GM12874 (cell line): ENCODE data around the gene GIPR.

Experiments used
- TF ChIP-seq, protein P1 (sequence below): IDR thresholded peaks from 2 replicates; pipeline ENCODE4 v1.5.1; 2011; ENCODE audit warnings: low read depth, mild to moderate bottlenecking, control low read depth, low read length, moderate library complexity; ENCODE audit not compliant: insufficient read depth

Gene GIPR

DNA sequence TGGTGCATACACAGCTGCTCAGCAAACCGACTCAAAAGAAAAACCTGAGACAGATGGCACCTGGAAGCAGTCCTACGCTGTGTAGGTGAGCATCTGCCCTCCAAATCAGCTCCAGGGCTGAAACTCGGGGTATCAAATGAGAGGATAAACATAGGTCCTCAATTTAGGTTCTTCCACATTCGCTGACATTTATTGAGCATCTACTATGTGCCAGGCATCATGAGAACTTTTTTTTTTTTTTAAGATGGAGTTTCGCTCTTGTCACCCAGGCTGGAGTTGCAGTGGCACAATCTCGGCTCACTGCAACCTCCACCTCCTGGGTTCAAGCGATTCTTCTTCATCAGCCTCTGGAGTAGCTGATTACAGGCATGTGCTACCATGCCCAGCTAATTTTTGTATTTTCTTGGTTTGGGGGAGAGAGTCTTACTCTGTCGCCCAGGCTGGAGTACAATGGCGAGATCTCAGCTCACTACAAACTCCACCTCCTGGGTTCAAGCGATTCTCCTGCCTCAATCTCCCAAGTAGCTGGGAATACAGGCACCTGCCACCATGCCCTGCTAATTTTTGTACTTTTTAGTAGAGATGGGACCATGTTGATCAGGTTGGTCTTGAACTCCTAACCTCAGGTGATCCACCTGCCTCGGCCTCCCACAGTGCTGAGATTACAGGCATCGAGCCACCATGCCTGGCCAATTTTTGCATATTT is 37.8 kb downstream of the GIPR start:
- TF ChIP-seq, protein P1, sequence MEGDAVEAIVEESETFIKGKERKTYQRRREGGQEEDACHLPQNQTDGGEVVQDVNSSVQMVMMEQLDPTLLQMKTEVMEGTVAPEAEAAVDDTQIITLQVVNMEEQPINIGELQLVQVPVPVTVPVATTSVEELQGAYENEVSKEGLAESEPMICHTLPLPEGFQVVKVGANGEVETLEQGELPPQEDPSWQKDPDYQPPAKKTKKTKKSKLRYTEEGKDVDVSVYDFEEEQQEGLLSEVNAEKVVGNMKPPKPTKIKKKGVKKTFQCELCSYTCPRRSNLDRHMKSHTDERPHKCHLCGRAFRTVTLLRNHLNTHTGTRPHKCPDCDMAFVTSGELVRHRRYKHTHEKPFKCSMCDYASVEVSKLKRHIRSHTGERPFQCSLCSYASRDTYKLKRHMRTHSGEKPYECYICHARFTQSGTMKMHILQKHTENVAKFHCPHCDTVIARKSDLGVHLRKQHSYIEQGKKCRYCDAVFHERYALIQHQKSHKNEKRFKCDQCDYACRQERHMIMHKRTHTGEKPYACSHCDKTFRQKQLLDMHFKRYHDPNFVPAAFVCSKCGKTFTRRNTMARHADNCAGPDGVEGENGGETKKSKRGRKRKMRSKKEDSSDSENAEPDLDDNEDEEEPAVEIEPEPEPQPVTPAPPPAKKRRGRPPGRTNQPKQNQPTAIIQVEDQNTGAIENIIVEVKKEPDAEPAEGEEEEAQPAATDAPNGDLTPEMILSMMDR: no peak

DNA sequence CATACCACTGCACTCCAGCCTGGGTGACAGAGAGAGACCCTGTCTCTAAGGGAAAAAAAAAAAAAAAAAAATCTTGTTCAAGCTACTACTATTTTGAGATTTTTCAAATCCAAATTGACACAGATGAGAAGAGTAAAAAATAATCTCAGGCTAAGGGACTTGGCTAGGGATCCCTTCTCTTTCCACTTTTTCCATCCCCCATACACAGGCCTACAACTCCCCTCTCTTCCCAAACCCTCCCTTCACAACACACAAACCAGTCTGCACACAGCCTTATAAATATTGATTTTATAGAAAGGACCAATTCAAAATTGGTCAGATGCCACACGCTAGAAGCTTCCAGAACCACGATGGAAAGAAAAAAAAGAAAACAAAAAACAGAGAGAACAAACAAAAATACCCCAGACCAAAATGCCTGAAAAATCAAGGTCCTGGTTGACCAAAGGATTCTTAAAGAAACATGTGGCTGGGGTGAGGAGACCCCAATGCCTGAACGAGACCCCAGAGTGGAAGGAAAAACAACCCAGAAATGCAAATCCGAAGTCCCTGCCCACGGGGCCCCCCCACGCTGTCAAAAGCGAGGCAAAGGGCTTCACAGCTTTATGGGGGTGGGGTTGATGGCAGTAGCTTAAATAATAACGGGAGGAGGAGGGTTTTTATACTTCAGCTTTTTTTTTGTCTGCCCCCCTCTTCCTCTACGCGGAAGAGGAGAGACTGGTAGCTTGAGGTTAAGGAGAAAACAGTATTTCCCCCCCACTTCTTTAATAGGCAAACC is 42.5 kb downstream of the GIPR start:
- TF ChIP-seq, protein P1: no peak

DNA sequence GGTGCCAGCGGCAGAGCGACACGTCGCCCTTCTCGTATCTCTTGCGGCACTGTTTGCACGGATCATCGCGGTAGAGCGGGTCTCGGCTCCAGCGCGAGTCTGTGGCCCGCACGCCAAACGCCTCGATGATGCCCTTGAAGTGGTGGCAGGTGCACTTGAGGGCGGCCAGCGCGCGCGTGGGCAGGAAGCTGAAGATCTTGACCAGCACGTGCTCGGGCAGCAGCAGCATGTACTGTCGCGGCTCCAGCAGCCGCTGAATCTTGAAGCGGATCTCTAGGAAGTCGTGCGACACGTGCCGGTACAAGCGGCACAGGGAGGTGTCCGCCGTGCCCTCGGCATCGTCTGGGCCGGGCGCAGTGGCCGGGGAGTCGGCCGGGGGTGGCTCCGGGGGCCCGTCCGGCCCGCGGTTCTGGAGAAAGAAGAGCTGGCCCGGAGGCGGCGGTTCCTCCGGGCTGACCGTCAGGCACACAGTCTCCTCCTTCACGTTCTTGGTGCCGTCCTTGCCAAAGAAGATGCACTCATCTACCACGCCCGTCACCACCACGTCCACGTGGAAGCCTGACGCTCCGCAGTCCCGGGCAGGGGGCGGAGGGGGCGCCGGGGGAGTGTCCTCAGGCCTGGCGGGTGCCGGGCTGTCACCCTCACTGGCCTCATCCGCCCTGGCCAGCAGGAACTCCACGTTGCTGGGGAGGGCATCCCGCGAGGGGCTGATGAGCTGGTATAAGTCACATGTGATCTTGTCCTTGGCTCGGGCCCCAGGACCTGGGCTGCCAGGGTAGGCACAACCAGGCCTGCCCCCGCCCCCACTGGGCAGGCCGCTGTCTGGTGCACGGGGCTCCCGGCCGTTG is 44.1 kb downstream of the GIPR start:
- TF ChIP-seq, protein P1: no peak

DNA sequence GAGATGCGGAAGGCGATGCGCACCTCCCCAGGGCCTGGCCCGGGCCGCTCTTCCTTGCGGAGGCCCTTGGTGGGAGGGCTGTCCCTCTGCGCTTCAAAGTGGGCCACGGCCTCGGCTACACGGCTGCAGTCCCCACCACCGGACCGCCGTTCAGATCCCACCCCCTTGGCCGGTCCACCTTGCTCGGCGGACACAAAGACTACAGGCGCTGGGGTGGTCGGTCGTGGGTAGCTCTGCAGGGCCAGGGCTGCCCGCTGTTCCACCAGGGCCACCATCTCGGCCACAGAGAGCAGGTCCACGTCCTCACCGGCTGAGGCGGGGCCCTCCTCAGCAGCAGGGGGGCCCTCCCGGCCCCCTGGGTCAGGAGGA is 44.7 kb downstream of the GIPR start:
- TF ChIP-seq, protein P1: no peak

DNA sequence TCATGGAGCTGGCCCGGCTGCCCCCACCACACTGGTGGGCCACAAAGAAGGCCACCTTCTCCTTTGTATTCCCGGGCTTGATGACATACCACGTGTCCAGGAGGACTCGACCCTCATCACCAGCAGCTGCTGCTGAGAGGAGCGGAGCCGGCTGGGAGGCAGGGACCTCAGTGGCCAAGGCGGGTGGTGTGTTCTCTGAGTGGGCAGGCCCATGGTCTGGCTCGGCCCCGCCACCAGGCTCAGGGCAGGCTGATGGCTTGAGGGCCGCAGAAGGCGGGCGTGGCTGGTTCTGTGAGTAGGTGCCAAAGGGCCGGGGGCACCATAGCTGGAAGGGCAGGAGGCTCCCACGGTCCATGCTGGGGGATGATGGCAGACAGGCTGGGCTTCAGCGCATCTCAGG is 45.1 kb downstream of the GIPR start:
- TF ChIP-seq, protein P1: no peak

DNA sequence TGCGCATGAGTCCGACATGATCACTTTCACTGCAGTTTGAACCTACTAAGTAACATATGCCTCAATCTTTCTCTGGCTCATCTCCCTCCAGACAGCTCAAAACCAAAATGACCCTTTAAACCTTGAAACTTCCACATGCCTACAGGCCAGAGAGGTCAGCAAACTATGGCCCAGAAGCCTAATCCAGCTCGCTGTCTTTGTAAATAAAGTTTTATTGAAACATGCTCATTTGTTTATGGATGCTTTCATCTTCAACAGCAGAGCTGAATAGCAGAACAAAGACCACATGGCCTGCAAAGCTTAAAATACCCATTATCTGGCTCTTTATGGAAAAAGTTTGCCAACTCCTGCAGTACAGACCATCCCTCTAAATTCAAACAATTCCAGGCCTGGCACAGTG is 47.1 kb downstream of the GIPR start:
- TF ChIP-seq, protein P1: no peak
